M059J (cell line): ENCODE results near the gene FAM83G. TPM values are rescaled to one million over a fixed set of nuclear protein-coding genes. Genes with fewer than 3 reads are reported as not detected.
A peak's percentile ranks its signal among the peaks of the same experiment; 100 is the strongest.
"Not testable (repeated sequence)": the region's sequence is repeated elsewhere in the genome, so short reads cannot be mapped to it uniquely, and the experiment has no call there.

ENCODE experiments used
- DNase-seq: peaks from one replicate; pipeline ENCODE4 v3.0.0-alpha.2; 2012; ENCODE audit warnings: low read depth
- total RNA-seq: library from RNA; depleted of rRNA; stranded (reverse); fragments of >200 nt; shearing (Covaris generic); gene quantifications from 2 replicates; pipeline ENCODE4 v1.2.3, GENCODE V29; 2014

The FAM83G gene
- total RNA-seq, 1 experiment from 2014 or later = 15.0 TPM

DNA sequence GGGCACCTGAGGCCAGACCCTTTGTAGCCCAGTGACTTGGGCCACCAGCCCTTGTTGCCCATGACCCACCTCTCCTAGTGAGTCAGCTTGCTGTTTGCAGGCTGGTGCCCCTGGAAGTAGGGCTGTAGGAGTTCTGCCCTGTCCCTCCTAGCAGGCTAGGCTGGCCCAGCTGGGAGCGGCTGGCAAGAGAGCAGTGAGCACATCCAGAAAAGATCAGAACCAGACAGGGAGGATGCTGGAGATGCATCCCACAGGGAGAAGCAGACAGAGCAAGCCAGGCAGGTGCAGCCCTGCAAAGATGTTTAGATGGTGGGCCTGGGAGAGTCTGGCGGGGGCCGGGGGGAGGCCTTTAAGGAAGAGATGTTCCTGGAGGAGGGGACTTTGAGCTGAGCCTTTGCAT is 50.2 kb downstream of the FAM83G start:
- DNase-seq = no peak

- DNase-seq = no peak
Observed at GRCh38 chr17:18953231-18953728, 51.3 kb downstream of the FAM83G start.

DNA sequence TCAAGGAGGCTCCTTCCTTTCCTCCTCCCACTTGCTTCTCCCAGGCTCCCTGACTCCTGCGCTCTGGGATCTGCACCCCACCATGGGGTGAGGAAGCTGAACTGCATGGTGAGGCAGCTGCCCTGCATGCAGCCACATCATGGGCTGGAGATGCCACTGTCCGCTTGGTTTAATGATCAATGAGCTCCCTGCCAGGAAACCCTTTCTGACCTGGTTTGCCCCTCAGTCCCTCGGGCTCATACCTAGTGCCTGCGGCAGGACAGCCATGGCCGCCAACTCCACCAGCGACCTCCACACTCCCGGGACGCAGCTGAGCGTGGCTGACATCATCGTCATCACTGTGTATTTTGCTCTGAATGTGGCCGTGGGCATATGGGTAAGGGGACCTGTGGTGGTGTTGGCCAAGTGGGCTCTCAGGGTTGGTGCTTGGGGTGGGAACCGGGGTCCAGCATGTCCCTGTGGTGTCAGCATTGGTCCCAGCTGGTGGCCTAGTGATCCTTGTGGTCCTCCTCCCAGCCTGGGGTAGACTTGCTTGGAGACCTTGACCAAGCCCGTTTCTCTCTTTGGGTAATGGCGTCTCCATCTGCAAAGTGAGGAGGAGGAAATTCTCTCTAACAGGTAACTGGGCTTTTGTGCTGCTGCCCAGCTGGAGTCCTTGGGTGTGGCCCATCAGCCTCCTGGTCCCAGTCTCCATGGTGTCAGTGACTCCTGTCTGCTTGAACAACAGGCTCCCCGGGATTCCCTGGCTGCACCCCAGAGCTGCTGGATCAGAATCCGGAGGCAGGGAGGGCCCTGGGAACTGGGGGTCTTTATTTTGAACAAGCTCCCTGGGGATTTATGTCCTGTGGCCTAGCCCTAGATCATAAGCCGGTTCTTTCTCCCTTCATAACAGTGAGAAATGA is 52.4 kb downstream of the FAM83G start, which contains the start of gene SLC5A10:
SLC5A10 (plus strand) TSS at position 225 of the 902 bp plus-strand sequence; CDS start at position 266, 41 bp downstream.
- no peak for DNase-seq

DNA sequence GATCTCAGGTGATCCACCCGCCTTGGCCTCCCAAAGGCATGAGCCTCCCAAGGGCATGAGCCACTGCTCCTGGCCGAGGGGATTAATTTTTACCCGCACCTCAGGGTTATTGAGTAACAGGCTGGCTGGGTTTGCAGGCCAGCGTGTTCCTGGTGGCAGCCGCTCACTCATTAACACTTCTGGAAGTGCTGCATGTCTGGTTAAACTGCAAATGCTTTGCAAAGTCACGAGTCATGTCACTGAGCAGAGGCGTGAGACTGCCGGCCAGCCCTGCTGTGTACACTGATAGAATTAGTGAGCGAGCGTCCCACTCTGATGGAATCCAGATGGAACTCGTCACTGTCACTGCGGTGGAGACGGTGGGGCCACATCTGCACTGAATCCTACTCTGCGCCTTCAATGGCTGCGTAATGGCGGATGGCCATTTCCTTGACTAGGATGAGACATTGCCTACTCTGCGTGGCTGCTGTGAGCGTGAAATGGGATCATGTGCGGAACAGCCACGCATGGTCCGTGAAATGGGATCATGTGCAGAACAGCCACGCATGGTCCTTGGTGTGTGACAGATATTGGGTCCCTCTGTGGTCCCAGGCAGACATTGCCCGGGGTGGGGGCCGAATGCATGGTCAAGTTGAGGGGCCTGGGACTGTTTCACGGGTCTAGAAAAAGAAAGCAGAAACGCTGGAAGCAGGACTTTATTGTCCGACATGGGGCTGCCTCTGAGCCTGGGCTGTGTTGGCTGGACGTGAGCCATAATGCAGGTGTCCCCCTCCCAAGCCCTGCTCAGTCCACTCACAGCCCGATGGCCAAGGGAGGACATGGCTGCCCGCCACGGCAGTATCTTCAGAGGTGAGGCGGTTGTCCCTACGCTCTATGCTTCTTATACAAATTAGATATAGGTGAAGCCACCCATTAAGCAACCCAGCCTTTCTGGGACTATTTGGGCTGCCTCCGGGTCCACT is 53.3 kb downstream of the FAM83G start:
- no peak for DNase-seq

DNA sequence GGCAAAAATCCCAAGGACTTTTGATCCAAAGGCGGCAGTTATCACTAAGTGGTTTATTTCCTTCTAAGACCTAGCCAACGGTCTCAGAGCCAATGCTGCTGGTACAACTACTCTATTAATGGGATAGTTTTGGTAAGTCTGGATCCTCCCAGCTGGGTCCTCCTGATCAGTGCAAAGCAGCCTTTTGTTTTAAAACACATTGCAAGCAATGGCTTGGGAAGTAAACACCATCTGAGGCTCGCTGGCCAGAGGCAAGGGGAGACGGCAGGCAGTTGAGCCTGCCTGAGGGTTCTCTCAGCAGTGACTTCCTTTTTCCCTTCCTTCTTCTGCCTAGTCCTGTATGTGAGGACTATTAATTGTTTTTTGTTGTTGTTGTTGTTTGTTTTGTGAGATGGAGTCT is 54.2 kb downstream of the FAM83G start:
- DNase-seq = no peak

GRCh38 chr17:18949566-18949965 is 55.0 kb downstream of the FAM83G start:
- no peak for DNase-seq

- no peak for DNase-seq
Observed at GRCh38 chr17:18948476-18949006, 56.0 kb downstream of the FAM83G start.

GRCh38 chr17:18947866-18948265 is 56.7 kb downstream of the FAM83G start:
- DNase-seq = no peak

- peak; percentile 27 for DNase-seq
Observed at GRCh38 chr17:18946536-18946935, 58.0 kb downstream of the FAM83G start.

- no peak for DNase-seq
Observed at GRCh38 chr17:18944646-18945045, 59.9 kb downstream of the FAM83G start.

DNA sequence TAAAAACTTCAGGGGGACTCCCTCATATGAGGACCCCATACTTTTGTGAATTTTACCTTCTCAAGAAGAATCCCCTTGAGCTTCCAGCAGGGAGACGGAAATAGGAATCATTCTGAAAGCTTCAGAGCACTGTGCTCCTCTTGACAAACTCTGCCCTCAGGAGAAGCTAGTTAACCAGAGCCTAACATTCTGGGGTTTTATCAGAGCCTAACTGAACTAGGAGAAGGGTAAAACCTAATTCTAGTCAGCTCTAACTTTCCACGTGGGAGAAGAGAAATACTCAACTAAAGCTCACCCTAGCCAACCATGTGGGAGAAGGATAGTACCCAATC is 65.9 kb downstream of the FAM83G start:
- DNase-seq = no peak

DNA sequence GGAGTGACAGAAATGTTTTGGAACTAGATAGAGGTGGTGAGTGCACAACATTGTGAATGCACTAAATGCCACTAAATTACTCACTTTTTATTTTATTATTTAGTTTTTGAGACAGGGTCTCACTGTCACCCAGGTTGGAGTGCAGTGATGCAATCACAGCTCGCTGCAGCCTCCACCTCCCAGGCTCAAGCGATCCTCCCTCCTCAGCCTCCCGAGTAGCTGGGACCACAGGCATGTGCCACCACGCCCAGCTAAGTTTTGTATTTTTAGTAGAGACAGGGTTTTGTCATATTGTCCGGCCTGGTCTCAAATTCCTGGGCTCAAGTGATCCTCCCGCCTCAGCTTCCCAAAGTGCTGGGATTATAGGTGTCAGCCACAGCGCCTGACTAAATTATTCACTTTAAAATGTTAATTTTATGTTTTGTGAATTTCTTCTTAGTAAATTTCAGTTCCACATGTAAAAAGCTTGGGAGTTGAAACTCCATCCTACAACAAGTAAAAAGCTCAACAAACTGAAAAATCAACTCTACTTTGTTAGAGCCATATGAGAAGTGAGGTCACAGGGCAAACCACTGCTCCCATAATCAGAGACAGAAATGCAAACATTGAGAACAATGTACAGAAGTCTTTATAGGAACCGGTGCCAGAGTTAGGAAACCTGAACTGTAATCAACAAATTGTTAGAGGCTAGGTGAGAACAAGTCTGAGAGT is 66.4 kb downstream of the FAM83G start:
- DNase-seq = no peak

GRCh38 chr17:18933102-18934058 is 71.2 kb downstream of the FAM83G start:
- DNase-seq = no peak

DNA sequence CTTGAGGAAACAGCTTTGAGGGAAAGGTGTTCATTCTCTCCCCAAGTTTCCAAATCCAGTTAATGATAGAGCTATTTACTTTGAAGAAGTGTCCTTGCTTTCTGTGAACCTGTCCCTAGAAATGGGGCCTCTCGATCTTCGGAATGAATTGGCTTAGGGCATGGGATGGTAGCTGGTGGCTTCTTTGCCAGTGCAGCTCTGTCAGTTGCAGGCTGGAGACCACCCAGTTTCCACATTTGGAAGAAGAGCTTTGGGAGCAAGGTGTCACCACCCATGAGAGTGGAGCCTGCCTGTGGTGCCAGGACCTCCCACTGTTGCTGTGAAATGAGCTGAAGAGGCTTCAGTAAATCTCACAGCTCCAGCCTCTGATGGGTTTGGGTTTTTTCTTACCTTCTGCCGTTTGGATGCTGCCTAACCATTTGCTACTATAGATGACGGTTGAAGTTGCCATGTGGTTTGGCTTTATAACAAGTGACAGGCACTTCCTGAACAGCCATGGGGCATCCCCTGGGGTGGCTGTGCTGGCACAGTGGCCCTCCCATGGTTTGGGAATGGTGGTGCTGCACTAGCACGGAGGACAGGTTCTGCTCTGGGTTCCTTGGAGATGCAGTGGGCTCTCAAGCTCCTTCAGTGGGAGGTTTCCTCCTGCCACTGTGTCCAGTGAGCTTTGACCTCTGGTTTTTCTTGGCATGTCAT is 72.1 kb downstream of the FAM83G start:
- no peak for DNase-seq

- DNase-seq = no peak
Observed at GRCh38 chr17:18928628-18929125, 75.9 kb downstream of the FAM83G start.

DNA sequence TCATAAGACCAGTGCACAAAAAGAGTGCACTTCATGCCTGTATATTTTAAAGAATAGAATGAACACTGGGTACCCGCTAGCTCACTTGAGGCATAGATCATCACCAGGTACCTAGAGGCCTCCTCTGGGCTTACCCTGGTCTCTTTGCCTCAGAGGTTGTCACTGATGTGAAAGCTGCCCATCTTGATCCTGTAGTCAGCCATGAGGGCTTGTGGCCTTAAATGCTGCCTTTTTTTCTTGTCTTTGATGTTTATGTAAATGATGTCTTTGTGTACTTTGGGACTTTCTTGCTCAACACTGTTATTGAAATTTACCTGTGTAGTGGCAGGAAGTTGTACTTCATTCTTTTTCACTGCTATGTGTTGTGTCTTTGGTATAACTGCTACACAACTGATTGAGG is 79.4 kb downstream of the FAM83G start:
- DNase-seq = no peak

DNA sequence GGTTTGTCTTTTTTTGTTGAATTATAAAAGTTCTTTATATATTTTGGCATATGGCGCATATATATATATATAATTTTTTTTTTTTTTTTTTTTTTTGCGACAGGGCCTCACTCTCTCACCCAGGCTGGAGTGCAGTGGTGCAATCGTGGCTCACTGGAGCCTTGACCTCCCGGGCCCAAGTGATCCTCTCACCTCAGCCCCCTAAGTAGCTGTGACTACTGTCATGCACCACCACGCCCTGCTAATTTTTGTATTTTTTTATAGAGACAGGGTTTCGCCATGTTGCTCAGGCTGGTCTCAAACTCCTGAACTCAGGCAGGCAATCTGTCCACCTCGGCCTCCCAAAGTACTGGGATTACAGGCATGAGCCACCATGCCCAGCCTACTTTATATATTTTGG is 82.0 kb downstream of the FAM83G start:
- DNase-seq = not testable (repeated sequence)

GRCh38 chr17:18921912-18922451 is 82.6 kb downstream of the FAM83G start:
- no peak for DNase-seq

GRCh38 chr17:18921485-18921884 is 83.1 kb downstream of the FAM83G start:
- no peak for DNase-seq
